SU-DHL-6 (cell line): ENCODE data around the gene C4BPB.

Experiments
- CTCF ChIP-seq: fragments of 200-600 bp; sonication (generic); IDR thresholded peaks from one replicate; pipeline ENCODE4 v1.5.1; 2017; ENCODE audit warnings: antibody characterized with exemption, mild to moderate bottlenecking, low read length, moderate library complexity; ENCODE audit not compliant: insufficient read depth, poor library complexity, severe bottlenecking
- EZH2phosphoT487 ChIP-seq: fragments of 200-600 bp; sonication (generic), shearing (Covaris generic); conservative IDR thresholded peaks from 2 replicates; pipeline ENCODE4 v1.6.1; 2018; ENCODE audit warnings: mild to moderate bottlenecking, antibody characterized with exemption, low read length, moderate library complexity, mixed read lengths

- no peak for TF ChIP-seq CTCF
- no peak for TF ChIP-seq EZH2phosphoT487
Measured at GRCh38 chr1:207145401-207146058, 56.9 kb downstream of the C4BPB start.
